Mesothelial cell of epicardium (in vitro differentiated cells): ENCODE results near the gene PFN3. TPM values are rescaled to one million over a fixed set of nuclear protein-coding genes. Genes with fewer than 3 reads are reported as not detected.

Source experiments
- DNase-seq, 2 experiments: peaks; one replicate each; pipeline ENCODE4 v3.0.0; 2021; ENCODE audit warnings: low spot score in 2 of 2; ENCODE audit not compliant: unreplicated experiment in 2 of 2
- H3K27ac Mint-ChIP-seq: 2 replicates; pipeline ENCODE4 v1.8.0; 2021; ENCODE audit warnings: mixed read lengths
- H3K27me3 Mint-ChIP-seq: 2 replicates; pipeline ENCODE4 v1.8.0; 2021; ENCODE audit warnings: low read depth, mixed read lengths
- H3K36me3 Mint-ChIP-seq: 2 replicates; pipeline ENCODE4 v1.8.0; 2021; ENCODE audit warnings: mixed read lengths
- H3K4me1 Mint-ChIP-seq: 2 replicates; pipeline ENCODE4 v1.8.0; 2021; ENCODE audit warnings: mixed read lengths
- H3K4me3 Mint-ChIP-seq: 2 replicates; pipeline ENCODE4 v1.8.0; 2021; ENCODE audit warnings: mild to moderate bottlenecking, moderate library complexity, mixed read lengths
- H3K9me3 Mint-ChIP-seq: 2 replicates; pipeline ENCODE4 v1.8.0; 2021; ENCODE audit warnings: mixed read lengths
- CTCF ChIP-seq: fragments of 200-600 bp; sonication (generic); IDR thresholded peaks from one replicate; pipeline ENCODE4 v1.5.0; 2021; ENCODE audit warnings: antibody characterized with exemption; ENCODE audit not compliant: unreplicated experiment
- total RNA-seq: library from RNA; stranded (reverse); gene quantifications from 3 replicates; pipeline ENCODE4 v1.2.1, GENCODE V29; 2021

The PFN3 gene
- total RNA-seq, 1 donor from 2014 or later = not detected

- Mint-ChIP-seq H3K27me3 (peaks cover 62% of the 10 kb centered on the region), H3K36me3 (no peaks in the 10 kb centered on the region), H3K4me3 (peak overlapping the region; percentile 71), H3K27ac (peak overlapping the region; percentile 61), H3K4me1 (peaks cover 16% of the 10 kb centered on the region), H3K9me3 (no peaks in the 10 kb centered on the region)
- DNase-seq = peak; percentile 55 to 75
- no peak for TF ChIP-seq CTCF
Measured at GRCh38 chr5:177402271-177403043, 2.0 kb upstream of the PFN3 start.

- no peak for DNase-seq
- Mint-ChIP-seq H3K36me3 (no peaks in the 10 kb centered on the region), H3K27ac (no peak overlapping the region), H3K4me1 (peaks cover 7% of the 10 kb centered on the region), H3K27me3 (peaks cover 32% of the 10 kb centered on the region), H3K9me3 (no peaks in the 10 kb centered on the region), H3K4me3 (no peak overlapping the region)
- TF ChIP-seq CTCF = no peak
Measured at GRCh38 chr5:177397875-177398390, 2.5 kb downstream of the PFN3 start.

- TF ChIP-seq CTCF = no peak
- Mint-ChIP-seq H3K4me3 (no peak overlapping the region), H3K27me3 (peaks cover 20% of the 10 kb centered on the region), H3K36me3 (no peaks in the 10 kb centered on the region), H3K4me1 (no peaks in the 10 kb centered on the region), H3K27ac (no peak overlapping the region), H3K9me3 (no peaks in the 10 kb centered on the region)
- DNase-seq = no peak
Measured at GRCh38 chr5:177396807-177397206, 3.7 kb downstream of the PFN3 start.

- Mint-ChIP-seq H3K36me3 (no peaks in the 10 kb centered on the region), H3K27me3 (peaks cover 13% of the 10 kb centered on the region), H3K4me1 (no peaks in the 10 kb centered on the region), H3K4me3 (no peak overlapping the region), H3K9me3 (no peaks in the 10 kb centered on the region), H3K27ac (no peak overlapping the region)
- no peak for DNase-seq
- TF ChIP-seq CTCF = no peak
Measured at GRCh38 chr5:177396078-177396477, 4.4 kb downstream of the PFN3 start.

GRCh38 chr5:177393990-177394389 is 6.5 kb downstream of the PFN3 start:
- no peaks in the 10 kb centered on the region for H3K9me3 Mint-ChIP-seq
- peaks cover 12% of the 10 kb centered on the region for H3K27me3 Mint-ChIP-seq
- no peak for TF ChIP-seq CTCF
- H3K27ac Mint-ChIP-seq = no peak overlapping the region
- H3K4me1 Mint-ChIP-seq = peaks cover 13% of the 10 kb centered on the region
- H3K4me3 Mint-ChIP-seq = no peak overlapping the region
- no peak for DNase-seq
- no peaks in the 10 kb centered on the region for H3K36me3 Mint-ChIP-seq
